Calu3 (cell line): ENCODE data around the gene TUBB. TPM values are rescaled to one million over a fixed set of nuclear protein-coding genes. Genes with fewer than 3 reads are reported as not detected.

Experiments
- BruUV-seq: library from RNA; stranded (reverse); fragments of 400-500 nt; replicated peaks from 2 replicates; lab custom pipeline; 2021; lab: Mats Ljungman, UMichigan
- CTCF ChIA-PET: fragments of 300-600 bp; sonication (Branson Sonifier 250); formaldehyde crosslinking; loops from one replicate; lab custom pipeline; 2022; ENCODE audit warnings: antibody characterized with exemption; lab: Charles Lee
- DNase-seq: peaks from one replicate; pipeline ENCODE4 v3.0.0; 2022
- H3K27ac Mint-ChIP-seq: one replicate; pipeline ENCODE4 v1.8.0; 2022; ENCODE audit warnings: mixed read lengths; ENCODE audit not compliant: unreplicated experiment
- H3K27me3 Mint-ChIP-seq: one replicate; pipeline ENCODE4 v1.8.0; 2022; ENCODE audit warnings: mixed read lengths; ENCODE audit not compliant: unreplicated experiment
- H3K36me3 Mint-ChIP-seq: one replicate; pipeline ENCODE4 v1.8.0; 2022; ENCODE audit warnings: mild to moderate bottlenecking, moderate library complexity, mixed read lengths; ENCODE audit not compliant: insufficient read depth, unreplicated experiment
- H3K4me1 Mint-ChIP-seq: one replicate; pipeline ENCODE4 v1.8.0; 2022; ENCODE audit warnings: mild to moderate bottlenecking, low read depth, mixed read lengths; ENCODE audit not compliant: unreplicated experiment
- H3K4me3 Mint-ChIP-seq: one replicate; pipeline ENCODE4 v1.8.0; 2022; ENCODE audit warnings: mild to moderate bottlenecking, low read depth, moderate library complexity, mixed read lengths; ENCODE audit not compliant: unreplicated experiment
- H3K9me3 Mint-ChIP-seq: one replicate; pipeline ENCODE4 v1.8.0; 2022; ENCODE audit warnings: low read depth, mixed read lengths; ENCODE audit not compliant: unreplicated experiment
- intact Hi-C: fragments of 100-400 bp; cut with micrococcal nuclease; formaldehyde crosslinking; loops from one replicate; pipeline ENCODE4 v1.10.0; 2022; ENCODE audit not compliant: unreplicated experiment
- total RNA-seq: library from RNA; stranded (reverse); gene quantifications from 2 replicates; pipeline ENCODE4 v1.2.3, GENCODE V29; 2022
- TF ChIP-seq, protein P1 (sequence below): fragments of 200-600 bp; IDR thresholded peaks from one replicate; pipeline ENCODE4 v1.8.0; 2022; ENCODE audit warnings: antibody characterized with exemption; ENCODE audit not compliant: unreplicated experiment

Gene TUBB
- total RNA-seq, 1 experiment from 2014 or later = 1,123 TPM

DNA sequence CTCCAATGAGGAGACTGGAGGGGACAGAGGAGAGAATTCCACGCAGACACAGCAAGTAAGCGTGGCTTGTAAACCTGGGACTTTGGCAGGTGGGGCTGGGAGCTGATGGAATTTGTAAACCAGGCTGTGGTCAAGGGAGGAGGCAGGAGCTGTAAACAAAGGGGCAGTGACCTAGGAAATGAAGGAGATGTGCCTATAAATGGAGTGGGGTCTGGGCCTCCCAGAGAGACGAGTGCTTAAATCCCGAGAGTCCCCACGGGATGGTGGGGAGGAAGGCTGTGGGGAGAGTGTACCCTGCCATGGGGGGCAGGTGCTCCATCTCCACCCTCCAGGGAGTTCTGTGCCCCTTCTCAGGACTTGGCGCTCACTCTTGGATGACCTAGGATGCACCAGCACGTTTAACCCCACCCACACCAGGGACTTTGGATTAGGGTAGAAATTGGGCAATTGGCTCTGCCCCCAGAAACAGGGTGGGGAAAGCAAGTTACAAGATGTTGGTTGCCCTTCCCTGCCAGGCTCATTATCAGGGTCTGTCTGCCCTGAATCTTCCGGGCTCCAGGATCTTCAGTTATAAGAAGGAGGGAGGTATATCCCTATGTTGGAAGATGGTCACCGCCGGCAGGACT, 43.4 kb upstream of the TUBB start:
- Mint-ChIP-seq H3K27me3 (no peaks in the 10 kb centered on the region), H3K9me3 (no peaks in the 10 kb centered on the region), H3K36me3 (peaks cover 56% of the 10 kb centered on the region), H3K4me3 (no peak overlapping the region), H3K4me1 (peaks cover 36% of the 10 kb centered on the region), H3K27ac (no peak overlapping the region)
- CTCF ChIA-PET = interaction anchor here (0.6 to 0.7 kb wide), 2 partner anchors 52 to 58 kb away, joined by 4 read pairs; no protein-coding TSS in a partner anchor
- TF ChIP-seq, protein P1, sequence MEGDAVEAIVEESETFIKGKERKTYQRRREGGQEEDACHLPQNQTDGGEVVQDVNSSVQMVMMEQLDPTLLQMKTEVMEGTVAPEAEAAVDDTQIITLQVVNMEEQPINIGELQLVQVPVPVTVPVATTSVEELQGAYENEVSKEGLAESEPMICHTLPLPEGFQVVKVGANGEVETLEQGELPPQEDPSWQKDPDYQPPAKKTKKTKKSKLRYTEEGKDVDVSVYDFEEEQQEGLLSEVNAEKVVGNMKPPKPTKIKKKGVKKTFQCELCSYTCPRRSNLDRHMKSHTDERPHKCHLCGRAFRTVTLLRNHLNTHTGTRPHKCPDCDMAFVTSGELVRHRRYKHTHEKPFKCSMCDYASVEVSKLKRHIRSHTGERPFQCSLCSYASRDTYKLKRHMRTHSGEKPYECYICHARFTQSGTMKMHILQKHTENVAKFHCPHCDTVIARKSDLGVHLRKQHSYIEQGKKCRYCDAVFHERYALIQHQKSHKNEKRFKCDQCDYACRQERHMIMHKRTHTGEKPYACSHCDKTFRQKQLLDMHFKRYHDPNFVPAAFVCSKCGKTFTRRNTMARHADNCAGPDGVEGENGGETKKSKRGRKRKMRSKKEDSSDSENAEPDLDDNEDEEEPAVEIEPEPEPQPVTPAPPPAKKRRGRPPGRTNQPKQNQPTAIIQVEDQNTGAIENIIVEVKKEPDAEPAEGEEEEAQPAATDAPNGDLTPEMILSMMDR = no peak
- intact Hi-C loops = loop anchor here (10.0 kb wide), 1 partner anchor 208 kb away; the partner anchor contains the start of gene DDR1
- no TSS peak for BruUV-seq
- no peak for DNase-seq

DNA sequence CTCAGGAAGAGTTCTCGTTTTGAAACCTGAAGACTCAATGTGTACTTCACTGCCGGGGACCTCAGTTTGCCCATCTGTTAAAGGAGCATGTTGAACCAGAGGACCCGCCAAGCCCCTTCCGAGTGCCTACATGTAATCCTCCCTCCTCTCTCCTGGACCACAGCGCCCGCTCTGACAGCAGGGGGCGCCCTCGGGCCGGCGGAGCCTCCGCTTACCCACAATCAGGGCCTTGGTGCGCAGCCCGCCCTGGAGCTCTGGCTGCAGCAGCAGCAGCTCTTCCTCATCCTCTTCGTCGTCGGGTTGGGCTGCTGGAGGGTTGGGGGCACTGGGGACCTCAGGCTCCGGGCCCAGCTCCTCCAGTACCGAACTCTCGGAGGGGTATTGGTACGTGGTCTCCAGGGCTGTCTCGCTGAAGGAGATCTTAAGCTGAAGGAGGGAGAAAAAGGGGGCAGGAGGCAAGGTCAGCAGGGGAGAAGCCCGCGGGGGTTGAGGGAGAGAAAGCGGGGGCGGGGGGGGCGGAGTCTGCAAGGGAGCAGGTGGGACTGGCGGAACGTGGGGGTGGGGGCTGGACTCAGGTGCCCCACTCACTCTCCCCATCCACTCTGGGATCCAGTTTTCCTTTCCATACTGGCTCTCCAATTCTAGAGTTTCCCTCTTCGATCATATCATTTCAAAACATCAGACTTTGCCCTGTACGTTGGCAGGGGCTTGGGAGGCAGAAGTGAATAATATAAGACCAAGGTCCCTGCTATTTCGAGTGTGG, 41.0 kb upstream of the TUBB start:
- CTCF ChIA-PET = interaction anchor here (0.6 to 2.6 kb wide), 21 partner anchors 9 to 408 kb away, joined by 3 to 72 read pairs (median 4); partner anchors contain the start of genes FLOT1, MDC1, NRM and TUBB
- intact Hi-C loops = loop anchor here (1.0 to 10.0 kb wide), 2 partner anchors 43 to 206 kb away; partner anchors contain the start of gene DDR1
- Mint-ChIP-seq H3K27me3 (no peaks in the 10 kb centered on the region), H3K27ac (peak overlapping the region; percentile 33), H3K4me3 (peak overlapping the region; percentile 40), H3K36me3 (peaks cover 61% of the 10 kb centered on the region), H3K9me3 (no peaks in the 10 kb centered on the region), H3K4me1 (peaks cover 49% of the 10 kb centered on the region)
- peak; percentile 96 for DNase-seq
- TF ChIP-seq, protein P1 = peak; percentile 96
- BruUV-seq = no TSS peak

DNA sequence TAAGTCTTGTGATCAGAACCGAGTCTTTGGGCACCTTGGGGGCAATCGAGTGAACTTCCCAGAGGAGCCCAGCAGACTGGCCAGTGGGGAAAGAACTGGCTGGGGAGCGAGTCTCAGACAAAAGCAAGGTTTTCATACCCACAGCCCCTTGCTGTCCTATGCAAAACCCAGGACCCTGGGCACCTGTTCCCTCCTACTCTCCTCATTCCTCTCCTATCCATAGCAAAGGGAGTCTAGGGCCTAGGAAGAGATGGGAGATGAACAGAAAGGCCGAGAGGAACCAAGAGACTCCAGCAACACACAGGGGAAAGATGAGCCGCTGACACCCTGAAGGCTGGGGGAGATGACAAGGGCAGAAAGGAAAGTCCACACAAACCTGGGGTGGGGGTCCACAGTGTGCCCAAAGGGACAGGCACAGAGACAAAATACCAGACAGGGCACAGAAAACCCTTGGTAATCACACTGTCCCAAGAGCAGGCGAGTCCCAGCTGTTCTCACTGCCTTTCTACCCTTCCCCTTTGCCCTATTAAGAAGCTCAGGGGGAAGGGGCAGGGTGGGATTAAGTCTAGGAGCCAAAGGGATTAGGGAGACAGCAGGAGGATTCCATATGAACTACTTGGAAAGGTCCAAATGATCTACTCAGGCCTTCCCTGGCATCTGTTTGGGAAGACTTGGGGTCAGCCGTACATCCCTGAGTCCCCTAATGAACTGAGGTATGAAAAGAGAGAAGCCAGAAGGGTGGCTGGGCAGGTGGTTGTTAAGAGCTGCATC, 40.2 kb upstream of the TUBB start:
- no peak for DNase-seq
- Mint-ChIP-seq H3K4me3 (peak overlapping the region; percentile 40), H3K4me1 (peaks cover 58% of the 10 kb centered on the region), H3K27ac (no peak overlapping the region), H3K27me3 (no peaks in the 10 kb centered on the region), H3K36me3 (peaks cover 64% of the 10 kb centered on the region), H3K9me3 (no peaks in the 10 kb centered on the region)
- CTCF ChIA-PET = interaction anchor here (0.8 to 2.6 kb wide), 8 partner anchors 8 to 407 kb away, joined by 3 to 72 read pairs (median 6); partner anchors contain the start of gene TUBB
- no TSS peak for BruUV-seq
- TF ChIP-seq, protein P1 = no peak
- intact Hi-C loops = loop anchor here (1.0 to 10.0 kb wide), 2 partner anchors 42 to 205 kb away; partner anchors contain the start of gene DDR1

DNA sequence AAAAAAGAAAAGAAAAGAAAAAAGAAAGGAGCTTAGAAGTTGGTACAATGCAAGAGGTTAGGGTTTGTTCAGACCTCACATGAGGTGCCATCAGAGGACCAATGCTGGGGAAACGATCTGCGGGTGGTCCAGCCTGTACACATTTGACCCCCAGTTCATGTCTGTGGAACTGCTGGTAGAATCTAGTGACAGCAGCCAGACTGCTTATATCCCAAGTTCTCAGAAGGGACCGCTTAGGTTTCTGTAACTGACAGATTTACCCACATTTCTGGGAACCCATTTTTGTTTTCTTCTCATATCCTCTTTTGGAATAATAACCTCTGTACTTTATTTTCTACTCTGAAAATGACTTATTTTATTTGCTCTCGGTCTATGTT, 38.4 kb upstream of the TUBB start:
- Mint-ChIP-seq H3K27me3 (no peaks in the 10 kb centered on the region), H3K9me3 (no peaks in the 10 kb centered on the region), H3K27ac (peak overlapping the region; percentile 73), H3K4me3 (peak overlapping the region; percentile 41), H3K4me1 (peaks cover 74% of the 10 kb centered on the region), H3K36me3 (peaks cover 73% of the 10 kb centered on the region)
- TF ChIP-seq, protein P1 = no peak
- BruUV-seq = no TSS peak
- DNase-seq = no peak
- intact Hi-C loops = no loop called here
- CTCF ChIA-PET = interaction anchor here (0.6 to 1.5 kb wide), 6 partner anchors 9 to 71 kb away, joined by 3 to 11 read pairs (median 4); partner anchors contain the start of genes MDC1 and NRM
